ENCODE measurements around the gene RBM23.
"Not testable (repeated sequence)": the region's sequence is repeated elsewhere in the genome, so short reads cannot be mapped to it uniquely, and the experiment has no call there.

RBM23 gene

DNA sequence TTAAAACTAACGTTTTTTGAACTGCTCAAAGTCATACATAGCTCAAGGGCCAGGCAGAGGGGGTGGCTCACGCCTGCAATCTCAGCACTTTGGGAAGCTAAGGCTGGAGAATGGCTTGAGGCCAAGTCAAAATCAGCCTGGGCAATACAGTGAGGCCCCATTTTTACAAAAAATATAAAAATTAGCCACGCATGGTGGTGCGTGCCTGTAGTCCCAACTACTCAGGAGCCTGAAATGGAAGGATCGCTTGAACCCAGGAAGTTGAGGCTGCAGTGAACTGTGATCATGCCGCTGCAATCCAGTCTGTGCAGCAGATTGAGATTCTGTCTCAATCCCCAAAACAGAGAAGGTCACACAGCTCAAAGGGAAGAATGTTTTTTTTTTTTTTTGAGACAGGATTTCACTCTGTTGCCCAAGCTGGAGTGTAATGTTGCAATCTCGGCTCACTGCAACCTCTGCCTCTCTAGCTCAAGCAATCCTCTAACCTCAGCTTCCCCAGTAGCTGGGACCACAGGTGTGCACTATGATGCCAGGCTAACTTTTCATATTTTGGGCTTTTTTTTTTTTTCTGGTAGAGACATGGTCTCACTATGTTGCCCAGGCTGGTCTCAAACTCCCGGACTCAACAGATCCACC, 2.9 kb downstream of the RBM23 start:
- no peak for DNase-seq

DNA sequence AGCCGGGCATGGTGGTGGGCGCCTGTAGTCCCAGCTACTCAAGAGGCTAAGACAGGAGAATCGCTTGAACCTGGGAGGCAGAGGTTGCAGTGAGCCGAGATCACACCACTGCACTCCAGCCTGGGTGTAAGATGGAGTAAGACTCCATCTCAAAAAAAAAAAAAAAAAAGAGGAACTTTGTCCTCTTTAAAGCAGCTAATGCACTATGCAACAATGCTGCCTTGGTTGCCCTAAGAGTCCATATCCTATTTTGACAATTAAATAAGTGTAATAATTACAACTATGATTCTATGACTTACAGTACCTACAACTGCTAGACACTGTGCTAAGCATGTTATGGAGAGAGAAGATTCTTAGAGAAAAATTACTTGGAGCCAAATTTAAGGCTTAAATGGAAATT, 4.1 kb downstream of the RBM23 start:
- not testable (repeated sequence) for DNase-seq

DNA sequence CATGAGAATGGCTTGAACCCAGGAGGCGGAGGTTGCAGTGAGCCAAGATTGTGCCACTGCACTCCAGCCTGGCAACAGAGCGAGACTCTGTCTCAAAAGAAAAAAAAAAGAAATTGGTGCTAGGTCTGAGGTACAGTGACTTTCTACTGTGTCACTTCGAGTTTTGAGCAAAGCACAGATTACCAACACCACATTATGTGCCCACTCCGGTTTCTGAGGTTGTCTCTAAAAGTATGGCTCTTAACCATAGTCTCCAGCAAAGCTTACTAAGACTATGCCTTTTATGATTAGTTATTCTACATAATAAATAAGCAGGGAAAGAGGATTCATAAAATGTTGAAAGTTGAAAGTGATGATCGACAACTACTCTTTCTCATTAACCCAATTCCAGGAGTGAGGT, 8.0 kb downstream of the RBM23 start:
- no peak for DNase-seq

DNA sequence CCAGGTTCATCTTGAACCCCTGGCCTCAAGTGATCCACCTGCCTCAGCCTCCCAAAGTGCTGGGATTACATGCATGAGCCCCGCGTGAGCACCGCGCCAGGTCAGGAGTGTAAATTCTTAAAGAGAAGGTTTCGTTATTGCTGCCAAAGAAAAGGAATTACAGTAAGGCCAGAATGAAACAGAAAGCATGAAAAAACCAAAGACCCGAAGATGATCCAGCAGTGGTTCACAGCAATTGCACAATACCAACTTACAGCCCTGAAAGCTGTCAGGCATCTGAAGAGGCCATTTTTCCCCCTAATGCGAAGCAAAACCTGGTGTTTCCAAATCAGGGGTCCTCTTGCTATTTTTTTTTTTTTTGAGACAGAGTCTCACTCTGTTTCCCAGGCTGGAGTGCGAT, 10.3 kb downstream of the RBM23 start:
- DNase-seq: no peak

DNA sequence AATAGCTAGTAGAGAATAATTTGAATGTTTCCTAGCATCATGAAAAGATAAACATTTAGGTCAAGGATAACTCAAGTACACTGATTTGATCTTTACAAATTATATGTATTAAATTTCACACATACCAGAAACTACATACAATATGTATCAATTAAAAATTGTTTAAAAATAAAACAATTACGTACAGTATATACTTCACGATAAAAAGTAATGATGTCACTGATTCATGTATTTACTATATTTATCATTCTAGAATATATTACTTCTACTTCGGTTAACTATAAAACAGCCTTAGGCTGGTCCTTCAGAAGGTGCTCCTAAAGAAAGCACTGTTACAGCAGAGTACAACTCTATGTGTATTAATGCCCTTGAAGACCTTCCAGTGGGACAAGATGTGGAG, 11.5 kb downstream of the RBM23 start:
- no peak for DNase-seq

DNA sequence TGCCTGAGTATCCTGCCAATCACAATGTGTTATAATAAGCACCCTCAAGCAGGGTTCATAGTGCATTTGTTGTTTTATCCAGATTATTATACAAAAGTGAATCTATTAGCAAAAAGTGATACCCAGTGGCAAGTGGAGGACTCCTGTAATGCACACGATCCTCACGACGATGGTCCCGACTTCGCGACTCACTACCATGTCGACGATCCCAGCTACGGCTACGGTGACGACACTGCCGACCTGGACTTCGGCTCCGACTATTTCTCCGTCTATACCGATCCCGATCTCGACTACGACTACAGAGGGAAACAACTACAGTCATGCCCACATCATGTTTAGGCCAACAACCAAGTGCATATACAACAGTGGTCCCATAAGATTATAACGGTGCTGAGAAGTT, 12.9 kb downstream of the RBM23 start:
- DNase-seq: no peak

DNA sequence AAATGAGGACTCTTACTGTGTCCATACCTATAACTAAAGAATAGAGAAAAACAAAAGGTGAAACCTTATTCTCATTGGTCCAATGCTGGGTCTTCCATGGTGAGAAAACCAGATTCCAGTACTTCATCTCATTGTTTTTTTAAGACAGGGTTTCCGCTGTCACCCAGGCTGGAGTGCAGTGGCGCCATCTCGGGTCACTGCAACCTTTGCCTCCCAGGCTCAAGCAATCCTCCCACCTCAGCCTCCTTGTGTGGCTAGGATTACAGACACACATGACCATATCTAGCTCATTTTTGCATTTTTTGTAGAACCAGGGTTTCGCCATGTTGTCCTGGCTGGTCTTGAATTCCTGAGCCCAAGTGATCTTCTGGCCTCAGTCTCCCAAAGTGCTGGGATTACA, 13.3 kb downstream of the RBM23 start:
- DNase-seq: no peak

DNA sequence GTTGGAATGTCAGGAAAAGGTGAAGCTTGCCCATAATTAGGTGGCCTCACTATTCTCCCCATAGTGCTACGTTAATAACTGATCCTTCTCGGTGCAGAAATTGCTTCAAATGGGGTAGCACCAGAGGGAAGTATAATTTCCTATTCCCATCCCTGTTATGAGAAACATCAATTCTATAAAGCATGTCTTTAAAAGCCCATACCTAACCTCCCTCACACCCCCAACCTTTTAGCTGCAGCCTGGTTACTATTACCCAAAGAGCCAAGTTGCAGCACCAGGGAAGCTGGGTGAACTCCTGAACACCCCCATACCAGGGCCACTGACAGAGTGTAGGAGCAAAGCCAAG, 15.2 kb downstream of the RBM23 start:
- no peak for DNase-seq

DNA sequence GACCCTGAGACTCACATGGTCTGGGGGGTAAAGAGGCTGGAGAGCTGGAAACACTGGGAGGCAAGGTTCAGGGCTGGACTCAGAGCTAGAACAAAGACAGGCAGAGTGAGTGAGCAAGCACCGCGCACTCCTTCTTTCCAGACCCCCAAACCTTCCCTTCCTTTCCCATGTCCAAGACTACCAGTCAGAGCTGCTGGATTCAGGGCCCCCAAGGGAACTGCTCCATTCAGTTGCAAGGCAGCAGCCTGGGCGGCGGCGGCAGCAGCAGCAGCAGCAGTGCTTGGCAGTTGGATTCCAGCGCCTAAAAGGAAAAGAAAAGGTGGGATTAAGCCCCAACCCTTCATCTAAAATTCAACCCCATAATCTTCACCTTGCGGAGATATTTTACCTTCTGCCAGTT, 17.1 kb downstream of the RBM23 start:
- no peak for DNase-seq

DNA sequence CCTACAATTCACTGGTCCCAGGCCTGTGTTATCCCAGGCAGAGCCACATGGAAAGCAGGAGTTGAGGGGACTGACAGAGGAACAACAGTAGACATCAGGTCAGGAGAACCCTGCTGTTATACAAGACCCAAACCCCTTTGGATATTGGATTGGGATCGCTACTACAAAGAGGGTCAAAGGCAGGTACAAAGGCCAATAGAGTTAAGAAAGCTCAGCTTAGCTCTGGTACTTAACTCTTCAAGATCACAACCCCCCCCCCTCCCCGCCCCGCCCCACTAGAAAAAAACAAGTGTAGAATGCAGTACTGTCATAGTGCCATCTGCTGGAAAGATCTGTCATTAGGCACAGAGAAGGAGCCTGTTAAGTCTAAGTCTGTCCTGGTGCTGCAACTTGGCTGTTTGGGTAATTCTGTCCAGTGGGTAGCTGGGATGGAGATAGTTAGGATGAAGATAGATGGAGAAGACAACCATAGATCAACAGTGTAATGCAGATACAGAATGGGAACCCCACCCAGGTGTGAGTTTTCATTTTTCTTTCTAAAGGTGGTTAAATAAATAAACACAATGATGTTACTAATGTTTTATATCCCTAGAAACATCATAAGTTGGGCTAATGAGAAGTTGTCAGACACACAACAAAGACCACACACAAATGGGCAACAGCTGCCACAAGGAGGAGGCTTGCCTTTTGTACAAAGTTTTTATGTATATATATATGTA, 18.7 kb downstream of the RBM23 start:
- peak; percentile 63 for DNase-seq

DNA sequence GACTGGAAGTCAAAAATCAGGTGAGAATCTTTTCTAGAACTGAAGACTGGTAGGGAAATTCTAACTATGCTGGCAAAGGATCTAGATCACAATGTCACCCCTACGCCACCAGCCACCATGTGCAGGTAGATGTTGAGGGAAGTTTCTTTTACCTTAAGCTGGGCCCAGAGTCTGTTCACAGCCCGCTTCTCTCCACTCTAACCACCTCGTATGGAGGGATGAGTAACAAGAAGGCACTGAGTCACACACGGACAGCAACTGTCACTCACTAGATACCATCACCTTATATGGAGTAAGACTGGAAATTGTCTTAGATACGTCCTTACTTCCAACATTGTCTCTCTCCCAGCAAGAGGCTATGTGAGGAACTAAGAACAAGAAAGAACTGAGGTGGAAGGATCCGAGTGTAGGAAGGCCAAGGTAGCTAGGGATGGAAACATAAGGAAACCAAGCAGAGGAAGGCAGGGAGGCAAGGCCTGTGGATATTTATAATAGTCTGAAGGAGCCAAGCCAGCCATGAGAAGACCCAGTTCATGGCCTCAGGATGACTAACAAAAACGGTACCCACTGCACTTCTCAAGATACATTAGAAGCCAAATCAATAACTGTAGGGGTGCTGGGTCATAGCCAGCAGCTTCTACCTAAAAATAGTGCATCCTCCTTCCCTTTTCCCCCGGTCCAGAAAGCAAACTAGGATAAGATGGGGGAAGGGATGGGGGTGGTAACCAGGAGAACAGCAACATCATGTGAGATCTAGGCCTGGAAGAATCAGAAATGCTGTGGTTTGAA, 20.5 kb downstream of the RBM23 start:
- DNase-seq: peak; percentile 31

DNA sequence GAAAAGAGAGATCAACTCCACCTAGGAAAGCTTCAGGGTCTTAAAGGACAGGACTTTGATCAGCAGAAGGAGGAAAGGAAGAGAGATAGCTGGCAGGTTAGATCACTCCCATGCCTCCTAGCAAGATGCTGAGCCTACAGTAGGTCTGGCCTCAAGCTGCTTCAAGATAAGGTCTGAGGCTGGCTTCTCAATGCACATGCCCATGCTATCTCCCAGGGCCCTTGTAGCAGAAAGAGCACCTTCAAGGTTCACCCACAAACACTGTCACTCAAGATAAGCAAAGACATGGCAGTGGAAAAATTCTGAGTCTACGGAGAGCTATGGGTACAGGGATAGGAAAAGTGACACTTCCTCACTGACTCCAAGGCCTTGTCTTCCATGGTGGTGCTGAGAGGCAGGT, 21.6 kb downstream of the RBM23 start:
- no peak for DNase-seq

DNA sequence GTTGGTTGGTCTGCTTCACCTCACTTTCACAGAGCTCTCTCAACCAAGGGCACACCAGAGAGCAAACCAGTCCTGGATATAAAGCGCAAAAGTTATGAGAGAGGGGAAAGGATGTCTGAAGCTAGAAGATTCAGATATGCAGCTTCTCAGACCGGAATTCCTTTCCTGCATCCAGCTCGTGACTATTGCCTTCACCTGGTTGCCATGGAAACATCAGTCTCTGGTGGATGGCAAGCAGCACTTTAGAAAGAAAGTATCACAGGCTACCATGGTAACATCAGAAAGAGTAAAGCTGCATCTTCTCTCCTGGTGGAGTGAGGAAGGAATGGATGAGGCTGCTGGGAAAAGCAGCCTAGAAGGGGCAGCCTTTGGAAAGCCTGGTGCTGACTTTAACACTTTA, 22.2 kb downstream of the RBM23 start:
- no peak for DNase-seq

DNA sequence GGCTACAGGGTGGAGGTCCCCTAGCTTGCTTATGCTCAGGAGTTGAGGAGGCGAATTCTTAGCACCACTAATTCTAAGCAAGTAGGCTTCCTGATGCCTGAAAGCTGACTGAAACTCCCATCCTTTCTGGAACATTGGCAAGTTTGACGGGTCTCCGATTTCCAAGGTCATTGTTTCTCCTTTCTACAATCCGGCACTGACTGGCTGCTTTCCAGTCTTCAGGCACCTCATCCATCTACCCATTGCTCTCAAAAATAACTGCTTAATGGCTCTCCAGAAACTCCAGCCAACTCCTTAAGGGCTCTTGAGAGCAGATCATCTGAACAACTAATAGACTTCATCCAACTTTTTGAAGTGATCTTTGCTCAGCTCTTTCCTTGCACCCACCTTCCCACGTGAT, 22.6 kb downstream of the RBM23 start:
- DNase-seq: no peak

DNA sequence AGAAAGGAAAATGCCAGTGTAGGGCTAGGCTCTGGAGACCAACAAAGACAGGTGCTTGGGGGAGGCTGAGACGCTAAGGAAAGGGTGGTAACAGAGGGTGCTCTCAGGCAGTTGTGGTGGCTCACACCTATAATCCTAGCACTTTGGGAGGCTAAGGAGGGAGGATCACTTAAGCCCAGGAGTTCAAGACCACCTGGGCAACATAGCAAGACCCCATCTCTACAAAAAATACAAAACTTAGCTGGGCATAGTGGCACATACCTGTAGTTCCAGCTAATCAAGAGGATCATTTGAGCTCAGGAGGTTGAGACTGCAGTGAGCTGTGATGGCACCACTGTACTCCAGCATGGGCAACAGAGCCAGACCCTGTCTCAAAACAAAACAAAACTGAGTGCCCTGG, 23.5 kb downstream of the RBM23 start:
- no peak for DNase-seq

DNA sequence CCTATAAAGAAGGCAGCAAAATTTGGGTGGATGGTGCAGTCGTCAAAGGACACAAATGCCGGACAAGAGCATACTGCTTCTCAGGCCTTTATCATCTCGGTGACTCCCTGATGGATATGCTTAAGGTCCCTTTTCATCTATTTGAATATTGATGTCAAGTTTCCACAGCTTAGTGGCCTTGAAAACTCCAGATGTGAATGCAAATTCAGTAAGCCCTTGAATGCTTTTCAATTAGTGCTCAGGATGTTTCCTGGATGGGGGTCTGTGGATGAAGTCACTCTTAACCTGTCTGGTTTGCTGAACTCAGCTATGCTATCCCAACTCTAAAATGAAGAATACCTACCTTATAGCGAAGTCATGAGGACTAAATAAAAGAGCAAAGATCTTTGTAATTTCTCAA, 25.2 kb downstream of the RBM23 start:
- no peak for DNase-seq

DNA sequence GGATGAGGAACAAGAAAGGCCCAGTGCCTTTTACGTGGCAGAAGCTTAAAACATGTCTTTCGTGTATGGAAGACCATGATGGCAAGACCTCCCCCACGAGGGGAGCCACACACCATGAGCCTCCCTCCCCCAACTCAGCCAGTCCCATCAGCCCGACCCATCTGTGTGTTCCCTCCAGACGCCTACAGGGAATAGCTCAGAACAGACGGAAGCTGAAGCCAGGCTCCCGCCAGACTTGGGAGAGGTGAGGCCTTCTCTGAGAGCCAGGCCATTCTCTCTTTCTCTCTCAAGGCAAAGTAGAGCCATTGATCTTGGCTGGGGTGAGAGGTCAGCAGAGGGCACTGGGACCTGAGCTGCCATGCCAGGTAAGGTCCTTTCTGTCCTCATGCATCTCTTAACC, 26.5 kb downstream of the RBM23 start:
- no peak for DNase-seq

DNA sequence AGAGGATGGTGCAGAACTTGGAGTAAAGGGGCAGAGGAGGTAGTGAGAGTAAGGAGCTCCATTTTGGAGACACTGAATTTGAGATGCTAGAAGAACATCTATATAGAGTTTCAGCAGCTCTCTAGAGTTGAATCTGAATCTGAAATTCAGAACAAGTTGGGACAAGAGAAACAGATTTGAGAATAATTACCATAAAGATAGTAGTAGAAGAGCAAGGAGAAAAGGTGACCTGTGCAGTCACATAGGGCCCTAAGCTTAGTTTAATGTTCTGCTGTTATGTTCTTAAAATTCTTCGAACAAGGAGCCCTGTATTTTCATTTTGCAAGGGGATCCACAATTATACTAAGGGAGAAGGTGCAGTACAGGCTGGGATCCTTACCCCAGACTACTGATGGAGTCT, 28.5 kb downstream of the RBM23 start:
- no peak for DNase-seq

DNA sequence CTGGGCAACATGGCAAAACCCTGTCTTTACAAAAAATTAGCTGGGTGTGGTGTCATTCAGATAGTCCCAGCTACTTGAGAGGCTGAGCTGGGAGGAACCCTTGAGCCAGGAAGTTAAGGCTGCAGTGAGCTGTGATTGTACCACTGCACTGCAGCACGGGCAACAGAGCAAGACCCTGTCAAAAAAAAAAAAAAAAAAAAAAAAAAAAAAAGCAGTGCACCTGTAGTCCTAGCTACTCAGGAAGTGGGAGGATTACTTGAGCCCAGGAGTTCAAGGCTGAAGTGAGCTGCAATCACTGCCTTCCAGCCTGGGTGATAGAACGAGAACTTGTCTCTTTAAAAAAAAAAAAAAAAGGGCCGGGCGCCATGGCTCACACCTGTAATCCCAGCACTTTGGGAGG, 30.3 kb downstream of the RBM23 start:
- DNase-seq: no peak

DNA sequence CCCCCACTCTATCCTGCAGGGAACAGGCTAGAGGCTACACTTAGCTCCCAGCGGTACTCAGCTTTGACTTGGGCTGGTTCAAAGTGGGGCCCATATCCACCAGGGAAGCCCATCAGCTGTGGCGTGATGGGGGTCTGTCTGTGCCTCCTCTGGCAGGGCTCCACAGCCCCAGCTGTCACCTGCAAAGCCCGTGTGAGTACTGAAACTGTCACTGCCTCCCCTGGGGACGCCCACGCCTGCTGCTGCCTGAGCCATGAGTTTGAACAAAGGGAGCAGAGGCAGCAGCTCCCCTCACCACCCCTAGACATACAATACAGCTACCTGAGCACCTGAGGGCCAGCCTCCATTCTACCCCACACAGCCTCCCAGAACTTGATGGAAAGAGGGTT, 31.0 kb downstream of the RBM23 start:
- DNase-seq: no peak

DNA sequence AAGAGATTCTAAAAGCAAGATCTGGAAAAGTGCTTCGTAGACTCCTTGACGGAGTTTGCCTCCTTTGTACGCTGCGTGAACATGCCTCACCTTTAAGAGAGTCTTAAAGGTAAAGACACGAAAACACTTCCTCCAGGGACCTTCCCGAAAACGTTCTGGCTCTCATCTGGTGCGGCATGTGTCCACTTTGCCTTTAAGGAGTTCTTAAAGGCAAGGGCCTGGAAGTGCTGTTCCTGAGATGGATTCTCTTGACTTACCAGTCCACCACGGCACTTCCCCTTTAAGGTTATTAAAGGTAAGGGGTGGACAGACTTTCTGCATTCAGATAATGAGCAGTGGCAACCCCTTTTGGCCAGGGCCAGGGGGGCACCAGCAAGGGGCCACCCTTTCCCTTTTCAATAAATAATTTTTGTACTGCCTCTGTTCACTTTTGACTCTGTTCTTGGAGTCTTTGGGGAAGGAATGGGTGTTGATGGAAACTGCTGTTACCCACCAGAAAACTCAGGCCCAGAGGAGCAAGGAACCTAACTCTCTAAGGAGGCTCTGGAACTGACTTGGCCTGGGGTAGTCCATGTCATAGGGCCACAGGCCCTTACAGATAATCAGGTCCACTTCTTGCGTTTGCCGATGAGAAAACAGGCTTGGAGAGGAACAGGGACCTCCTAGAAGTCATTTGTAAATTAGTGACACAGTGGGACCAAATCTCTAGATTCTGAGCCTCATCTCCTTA, 31.5 kb downstream of the RBM23 start:
- DNase-seq: peak; percentile 56

DNA sequence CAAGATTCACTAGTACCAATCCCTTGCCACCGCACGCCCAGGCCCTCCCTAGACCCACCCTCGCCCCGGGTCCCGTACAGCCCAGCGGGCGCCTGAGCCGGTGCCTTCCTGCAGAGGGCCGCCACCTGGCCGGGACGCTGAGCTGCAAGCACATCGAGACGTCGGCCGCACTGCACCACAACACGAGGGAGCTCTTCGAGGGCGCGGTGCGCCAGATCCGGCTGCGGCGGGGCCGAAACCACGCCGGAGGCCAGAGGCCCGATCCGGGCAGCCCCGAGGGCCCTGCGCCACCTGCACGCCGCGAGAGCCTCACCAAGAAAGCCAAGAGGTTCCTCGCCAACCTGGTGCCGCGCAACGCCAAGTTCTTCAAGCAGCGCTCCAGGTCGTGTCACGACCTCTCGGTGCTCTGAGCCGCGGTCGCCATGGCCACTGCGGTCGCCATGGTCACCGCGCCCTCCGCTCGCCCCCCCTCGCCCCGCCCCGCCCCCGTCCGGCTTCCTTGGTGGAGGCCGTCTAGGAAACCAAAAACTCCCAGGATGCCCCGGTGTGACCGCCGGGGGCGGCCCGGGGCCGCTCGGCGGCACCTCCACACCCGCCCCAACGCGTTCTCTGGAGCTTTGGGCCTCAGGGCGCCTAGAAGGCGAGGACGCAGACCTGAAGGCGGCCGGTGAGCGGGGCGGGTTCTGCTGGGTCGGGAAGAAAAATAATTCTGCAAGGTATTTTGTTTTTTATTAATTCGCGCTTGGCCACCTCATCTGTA, 32.3 kb downstream of the RBM23 start:
- peak; percentile 73 for DNase-seq

DNA sequence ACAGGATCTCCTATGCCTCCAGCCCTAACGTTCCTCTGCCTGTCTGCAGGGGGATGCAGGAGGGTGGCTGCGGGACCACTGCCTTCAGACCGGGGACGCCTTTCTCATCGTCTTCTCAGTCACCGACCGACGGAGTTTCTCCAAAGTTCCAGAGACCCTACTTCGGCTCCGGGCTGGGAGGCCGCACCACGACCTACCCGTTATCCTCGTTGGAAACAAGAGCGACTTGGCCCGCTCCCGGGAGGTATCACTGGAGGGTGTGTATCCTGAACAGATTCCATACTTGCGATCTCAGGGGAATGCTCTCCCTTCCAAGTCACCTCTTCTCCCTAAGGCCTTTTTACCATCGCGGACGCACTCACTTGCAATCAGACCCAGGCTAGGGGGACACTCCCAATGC, 33.0 kb downstream of the RBM23 start:
- no peak for DNase-seq
